Vagina (tissue), 2 donors: Measurements from ENCODE around the gene C2orf68. TPM values are rescaled to one million over a fixed set of nuclear protein-coding genes. Genes with fewer than 3 reads are reported as not detected.
"Not testable (repeated sequence)": the region's sequence is repeated elsewhere in the genome, so short reads cannot be mapped to it uniquely, and the experiment has no call there.

ENCODE experiments used
- DNase-seq, 2 donors: peaks; one replicate each; pipeline ENCODE4 v3.0.0-alpha.2; 2017; ENCODE audit errors: extremely low spot score in 2 of 2
- H3K27ac ChIP-seq: fragments of 200-600 bp; sonication (generic); one replicate; pipeline ENCODE4 v1.5.1; 2019
- H3K27me3 ChIP-seq: fragments of 200-600 bp; sonication (generic); one replicate; pipeline ENCODE4 v1.5.1; 2019
- H3K36me3 ChIP-seq, 2 donors: fragments of 200-600 bp; sonication (generic); one replicate each; pipeline ENCODE4 v1.5.1; 2017 to 2019
- H3K4me1 ChIP-seq: fragments of 200-600 bp; sonication (generic); one replicate; pipeline ENCODE4 v1.5.1; 2019
- H3K4me3 ChIP-seq, 2 donors: fragments of 200-600 bp; sonication (generic); 1 replicate in 1 of 2; 2 replicates in 1 of 2; pipeline ENCODE4 v1.5.1; 2016 to 2019
- H3K9me3 ChIP-seq: fragments of 200-600 bp; sonication (generic); one replicate; pipeline ENCODE4 v1.5.1; 2019
- CTCF ChIP-seq, 3 experiments: fragments of 450-650 bp in 2 of 3; fragments of 200-600 bp in 1 of 3; sonication (generic) in 1 of 3; IDR thresholded peaks; one replicate each; pipeline ENCODE4 v1.5.1; 2017 to 2019; ENCODE audit warnings: antibody characterized with exemption in 3 of 3, mild to moderate bottlenecking in 2 of 3, moderate library complexity in 2 of 3
- POLR2A ChIP-seq, 2 donors: fragments of 450-650 bp; IDR thresholded peaks; one replicate each; pipeline ENCODE4 v1.6.1; 2017; ENCODE audit warnings: antibody characterized with exemption in 2 of 2, mild to moderate bottlenecking in 2 of 2, moderate library complexity in 2 of 2
- POLR2AphosphoS5 ChIP-seq, 2 donors: sonication (generic); formaldehyde crosslinking; IDR thresholded peaks; one replicate each; pipeline ENCODE4 v1.9.0; 2017; ENCODE audit warnings: antibody characterized with exemption in 2 of 2, mild to moderate bottlenecking in 2 of 2, low read depth in 1 of 2; ENCODE audit not compliant: insufficient read depth in 1 of 2
- intact Hi-C: fragments of 100-400 bp; cut with DNase I; formaldehyde crosslinking; loops from one replicate; pipeline ENCODE4 v1.15.1; 2023
- total RNA-seq: library from RNA; depleted of rRNA; stranded (reverse); fragments of >200 nt; gene quantifications from one replicate; pipeline ENCODE4 v1.2.3, GENCODE V29; 2016

C2orf68 gene
- total RNA-seq = 12.0 TPM

GRCh38 chr2:85611705-85612587, at the start of gene C2orf68:
C2orf68 (minus strand) TSS chr2:85612066; CDS start chr2:85611984, 82 bp downstream.
- Histone ChIP-seq H3K36me3 (peaks cover 0 to 11% of the 10 kb centered on the region in 2 donors), H3K4me1 (peaks cover 53% of the 10 kb centered on the region), H3K27ac (peak within 1 kb of the TSS; percentile 84), H3K27me3 (no peaks in the 10 kb centered on the region), H3K4me3 (peak within 1 kb of the TSS; percentile 80 to 89), H3K9me3 (no peaks in the 10 kb centered on the region)
- DNase-seq = no peak
- TF ChIP-seq CTCF (IDR thresholded peaks at IDR 0.05) = no peak
- TF ChIP-seq POLR2AphosphoS5 (IDR thresholded peaks at IDR 0.05; ENCODE audit: insufficient read depth in 1 of 2, low read depth in 1 of 2) = peak; percentile 81 to 89
- peak in 1 of 2 donors; percentile 68 for TF ChIP-seq POLR2A (IDR thresholded peaks at IDR 0.05)
- intact Hi-C loops = no loop called here

- H3K4me3 ChIP-seq = no peak overlapping the region
- intact Hi-C loops = no loop called here
- no peaks in the 10 kb centered on the region for H3K27me3 ChIP-seq
- H3K9me3 ChIP-seq = no peaks in the 10 kb centered on the region
- H3K27ac ChIP-seq = no peak overlapping the region
- no peak for DNase-seq
- peaks cover 10% of the 10 kb centered on the region for H3K4me1 ChIP-seq
- H3K36me3 ChIP-seq = no peaks in the 10 kb centered on the region
- TF ChIP-seq POLR2AphosphoS5 (IDR thresholded peaks at IDR 0.05; ENCODE audit: insufficient read depth in 1 of 2, low read depth in 1 of 2) = no peak
- no peak for TF ChIP-seq CTCF (IDR thresholded peaks at IDR 0.05)
- no peak for TF ChIP-seq POLR2A (IDR thresholded peaks at IDR 0.05)
Observed at GRCh38 chr2:85661139-85661858, 49.4 kb upstream of the C2orf68 start.

- H3K27ac ChIP-seq = no peak overlapping the region
- no peaks in the 10 kb centered on the region for H3K9me3 ChIP-seq
- intact Hi-C loops = no loop called here
- H3K4me3 ChIP-seq = no peak overlapping the region
- H3K4me1 ChIP-seq = peaks cover 10% of the 10 kb centered on the region
- TF ChIP-seq POLR2A (IDR thresholded peaks at IDR 0.05) (no peak), POLR2AphosphoS5 (IDR thresholded peaks at IDR 0.05; ENCODE audit: insufficient read depth in 1 of 2, low read depth in 1 of 2) (no peak), CTCF (IDR thresholded peaks at IDR 0.05) (no peak)
- no peak for DNase-seq
- H3K27me3 ChIP-seq = no peaks in the 10 kb centered on the region
- no peaks in the 10 kb centered on the region for H3K36me3 ChIP-seq
Observed at GRCh38 chr2:85660725-85661124, 48.9 kb upstream of the C2orf68 start.

GRCh38 chr2:85660301-85660700, 48.4 kb upstream of the C2orf68 start:
- DNase-seq, H3K27ac ChIP-seq, H3K4me1 ChIP-seq, H3K9me3 ChIP-seq, H3K27me3 ChIP-seq, H3K36me3 ChIP-seq, H3K4me3 ChIP-seq, intact Hi-C loops: not testable (repeated sequence)

- no peak overlapping the region for H3K4me3 ChIP-seq
- intact Hi-C loops = no loop called here
- no peaks in the 10 kb centered on the region for H3K27me3 ChIP-seq
- no peak for DNase-seq
- H3K4me1 ChIP-seq = peaks cover 10% of the 10 kb centered on the region
- H3K36me3 ChIP-seq = no peaks in the 10 kb centered on the region
- no peak for TF ChIP-seq POLR2A (IDR thresholded peaks at IDR 0.05)
- TF ChIP-seq POLR2AphosphoS5 (IDR thresholded peaks at IDR 0.05; ENCODE audit: insufficient read depth in 1 of 2, low read depth in 1 of 2) = no peak
- TF ChIP-seq CTCF (IDR thresholded peaks at IDR 0.05) = no peak
- no peaks in the 10 kb centered on the region for H3K9me3 ChIP-seq
- H3K27ac ChIP-seq = no peak overlapping the region
Observed at GRCh38 chr2:85659324-85659981, 47.6 kb upstream of the C2orf68 start.

GRCh38 chr2:85657399-85657798, 45.5 kb upstream of the C2orf68 start:
- H3K4me3 ChIP-seq, H3K27me3 ChIP-seq, DNase-seq, H3K36me3 ChIP-seq, intact Hi-C loops, H3K27ac ChIP-seq, H3K9me3 ChIP-seq, H3K4me1 ChIP-seq: not testable (repeated sequence)
